Vagina (tissue), 2 donors: ENCODE data around the gene SVIL. TPM values are rescaled to one million over a fixed set of nuclear protein-coding genes. Genes with fewer than 3 reads are reported as not detected.

Experiments
- DNase-seq, 2 donors: peaks; one replicate each; pipeline ENCODE4 v3.0.0-alpha.2; 2017; ENCODE audit errors: extremely low spot score in 2 of 2
- H3K27ac ChIP-seq: fragments of 200-600 bp; sonication (generic); one replicate; pipeline ENCODE4 v1.5.1; 2019
- H3K27me3 ChIP-seq: fragments of 200-600 bp; sonication (generic); one replicate; pipeline ENCODE4 v1.5.1; 2019
- H3K36me3 ChIP-seq, 2 donors: fragments of 200-600 bp; sonication (generic); one replicate each; pipeline ENCODE4 v1.5.1; 2017 to 2019
- H3K4me1 ChIP-seq: fragments of 200-600 bp; sonication (generic); one replicate; pipeline ENCODE4 v1.5.1; 2019
- H3K4me3 ChIP-seq, 2 donors: fragments of 200-600 bp; sonication (generic); 1 replicate in 1 of 2; 2 replicates in 1 of 2; pipeline ENCODE4 v1.5.1; 2016 to 2019
- H3K9me3 ChIP-seq: fragments of 200-600 bp; sonication (generic); one replicate; pipeline ENCODE4 v1.5.1; 2019
- CTCF ChIP-seq, 3 experiments: fragments of 450-650 bp in 2 of 3; fragments of 200-600 bp in 1 of 3; sonication (generic) in 1 of 3; IDR thresholded peaks; one replicate each; pipeline ENCODE4 v1.5.1; 2017 to 2019; ENCODE audit warnings: antibody characterized with exemption in 3 of 3, mild to moderate bottlenecking in 2 of 3, moderate library complexity in 2 of 3
- POLR2A ChIP-seq, 2 donors: fragments of 450-650 bp; IDR thresholded peaks; one replicate each; pipeline ENCODE4 v1.6.1; 2017; ENCODE audit warnings: antibody characterized with exemption in 2 of 2, mild to moderate bottlenecking in 2 of 2, moderate library complexity in 2 of 2
- POLR2AphosphoS5 ChIP-seq, 2 donors: sonication (generic); formaldehyde crosslinking; IDR thresholded peaks; one replicate each; pipeline ENCODE4 v1.9.0; 2017; ENCODE audit warnings: antibody characterized with exemption in 2 of 2, mild to moderate bottlenecking in 2 of 2, low read depth in 1 of 2; ENCODE audit not compliant: insufficient read depth in 1 of 2
- intact Hi-C: fragments of 100-400 bp; cut with DNase I; formaldehyde crosslinking; loops from one replicate; pipeline ENCODE4 v1.15.1; 2023
- total RNA-seq: library from RNA; depleted of rRNA; stranded (reverse); fragments of >200 nt; gene quantifications from one replicate; pipeline ENCODE4 v1.2.3, GENCODE V29; 2016

The SVIL gene
- total RNA-seq, 1 donor from 2014 or later: 111 TPM

GRCh38 chr10:29604291-29604825, 30.4 kb downstream of the SVIL start:
- Histone ChIP-seq H3K36me3 (no peaks in the 10 kb centered on the region), H3K4me1 (peaks cover 65% of the 10 kb centered on the region), H3K4me3 (no peak overlapping the region), H3K9me3 (no peaks in the 10 kb centered on the region), H3K27ac (no peak overlapping the region), H3K27me3 (no peaks in the 10 kb centered on the region)
- intact Hi-C loops: no loop called here
- TF ChIP-seq CTCF (IDR thresholded peaks at IDR 0.05): no peak
- no peak for TF ChIP-seq POLR2AphosphoS5 (IDR thresholded peaks at IDR 0.05; ENCODE audit: insufficient read depth in 1 of 2, low read depth in 1 of 2)
- TF ChIP-seq POLR2A (IDR thresholded peaks at IDR 0.05): no peak
- no peak for DNase-seq

- Histone ChIP-seq H3K27ac (peak overlapping the region; percentile 28), H3K9me3 (no peaks in the 10 kb centered on the region), H3K36me3 (no peaks in the 10 kb centered on the region), H3K4me1 (peaks cover 71% of the 10 kb centered on the region), H3K27me3 (no peaks in the 10 kb centered on the region), H3K4me3 (no peak overlapping the region)
- no peak for TF ChIP-seq POLR2AphosphoS5 (IDR thresholded peaks at IDR 0.05; ENCODE audit: insufficient read depth in 1 of 2, low read depth in 1 of 2)
- TF ChIP-seq POLR2A (IDR thresholded peaks at IDR 0.05): no peak
- no peak for TF ChIP-seq CTCF (IDR thresholded peaks at IDR 0.05)
- intact Hi-C loops: no loop called here
- DNase-seq: no peak
Observed at GRCh38 chr10:29603223-29603896, 31.4 kb downstream of the SVIL start.

GRCh38 chr10:29600821-29601220, 34.0 kb downstream of the SVIL start:
- Histone ChIP-seq H3K27ac (peak overlapping the region; percentile 82), H3K9me3 (no peaks in the 10 kb centered on the region), H3K36me3 (no peaks in the 10 kb centered on the region), H3K4me3 (no peak overlapping the region), H3K27me3 (no peaks in the 10 kb centered on the region), H3K4me1 (peaks cover 70% of the 10 kb centered on the region)
- DNase-seq: peak in 1 of 2 donors; percentile 25
- TF ChIP-seq CTCF (IDR thresholded peaks at IDR 0.05) (no peak), POLR2A (IDR thresholded peaks at IDR 0.05) (no peak), POLR2AphosphoS5 (IDR thresholded peaks at IDR 0.05; ENCODE audit: insufficient read depth in 1 of 2, low read depth in 1 of 2) (no peak)
- intact Hi-C loops: no loop called here

GRCh38 chr10:29600067-29600466, 34.7 kb downstream of the SVIL start:
- intact Hi-C loops: no loop called here
- Histone ChIP-seq H3K27ac (peak overlapping the region; percentile 82), H3K36me3 (no peaks in the 10 kb centered on the region), H3K4me1 (peaks cover 70% of the 10 kb centered on the region), H3K9me3 (no peaks in the 10 kb centered on the region), H3K4me3 (no peak overlapping the region), H3K27me3 (no peaks in the 10 kb centered on the region)
- peak in 1 of 2 donors; percentile 70 for DNase-seq
- TF ChIP-seq POLR2A (IDR thresholded peaks at IDR 0.05): no peak
- TF ChIP-seq CTCF (IDR thresholded peaks at IDR 0.05): no peak

GRCh38 chr10:29598851-29599311, 35.9 kb downstream of the SVIL start:
- Histone ChIP-seq H3K36me3 (no peaks in the 10 kb centered on the region), H3K9me3 (no peaks in the 10 kb centered on the region), H3K27ac (peak overlapping the region; percentile 82), H3K27me3 (no peaks in the 10 kb centered on the region), H3K4me1 (peaks cover 69% of the 10 kb centered on the region), H3K4me3 (no peak overlapping the region)
- intact Hi-C loops: no loop called here
- TF ChIP-seq POLR2A (IDR thresholded peaks at IDR 0.05): no peak
- TF ChIP-seq POLR2AphosphoS5 (IDR thresholded peaks at IDR 0.05; ENCODE audit: insufficient read depth in 1 of 2, low read depth in 1 of 2): peak in 1 of 2 donors; percentile 46
- peak in 1 of 2 donors; percentile 75 for DNase-seq
